ENCODE measurements around the gene IKZF4. TPM values are rescaled to one million over a fixed set of nuclear protein-coding genes. Genes with fewer than 3 reads are reported as not detected.
A peak's percentile ranks its signal among the peaks of the same experiment; 100 is the strongest.

IKZF4 gene
- total RNA-seq, 1 donor from 2014 or later = 6.9 TPM

DNA sequence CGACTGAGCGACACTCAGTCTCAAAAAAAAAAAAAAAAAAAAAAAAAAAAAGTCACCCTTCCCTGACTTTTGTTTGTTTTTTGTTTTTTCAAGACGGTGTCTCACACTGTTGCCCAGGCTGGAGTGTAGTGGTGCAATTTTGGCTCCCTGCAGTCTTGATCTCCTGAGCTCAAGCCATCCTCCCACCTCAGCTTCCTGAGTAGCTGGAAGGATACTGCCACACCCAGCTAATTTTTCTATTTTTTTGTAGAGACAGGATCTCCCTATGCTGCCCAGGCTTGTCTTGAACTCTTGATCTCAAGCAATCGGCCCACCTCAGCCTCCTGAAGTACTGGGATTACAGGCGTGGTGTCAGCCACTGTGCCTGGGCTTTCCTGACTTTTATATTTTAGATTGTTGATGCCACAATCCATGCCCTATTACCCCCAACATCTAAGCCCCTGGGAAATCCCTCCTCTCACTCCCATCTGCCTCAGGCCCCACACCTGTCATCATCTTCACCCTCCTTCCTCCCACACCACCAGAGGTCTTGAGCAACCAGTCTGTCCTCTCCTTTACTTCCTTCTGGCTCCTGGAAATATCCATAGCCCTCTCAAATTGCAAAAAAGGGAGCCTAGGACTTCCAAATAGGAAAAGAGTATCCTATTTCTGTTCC, 7.8 kb downstream of the IKZF4 start:
- no peak overlapping the region for H3K4me3 Mint-ChIP-seq (ENCODE audit: unreplicated experiment)
- no peaks in the 10 kb centered on the region for H3K9me3 ChIP-seq (ENCODE audit: insufficient read depth, low read depth, low read length)
- no peak for FAIRE-seq
- peak overlapping the region; percentile 2 for H3K9ac ChIP-seq (ENCODE audit: low read length)
- TF ChIP-seq, protein P1, sequence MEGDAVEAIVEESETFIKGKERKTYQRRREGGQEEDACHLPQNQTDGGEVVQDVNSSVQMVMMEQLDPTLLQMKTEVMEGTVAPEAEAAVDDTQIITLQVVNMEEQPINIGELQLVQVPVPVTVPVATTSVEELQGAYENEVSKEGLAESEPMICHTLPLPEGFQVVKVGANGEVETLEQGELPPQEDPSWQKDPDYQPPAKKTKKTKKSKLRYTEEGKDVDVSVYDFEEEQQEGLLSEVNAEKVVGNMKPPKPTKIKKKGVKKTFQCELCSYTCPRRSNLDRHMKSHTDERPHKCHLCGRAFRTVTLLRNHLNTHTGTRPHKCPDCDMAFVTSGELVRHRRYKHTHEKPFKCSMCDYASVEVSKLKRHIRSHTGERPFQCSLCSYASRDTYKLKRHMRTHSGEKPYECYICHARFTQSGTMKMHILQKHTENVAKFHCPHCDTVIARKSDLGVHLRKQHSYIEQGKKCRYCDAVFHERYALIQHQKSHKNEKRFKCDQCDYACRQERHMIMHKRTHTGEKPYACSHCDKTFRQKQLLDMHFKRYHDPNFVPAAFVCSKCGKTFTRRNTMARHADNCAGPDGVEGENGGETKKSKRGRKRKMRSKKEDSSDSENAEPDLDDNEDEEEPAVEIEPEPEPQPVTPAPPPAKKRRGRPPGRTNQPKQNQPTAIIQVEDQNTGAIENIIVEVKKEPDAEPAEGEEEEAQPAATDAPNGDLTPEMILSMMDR (IDR thresholded peaks at IDR 0.05; ENCODE audit: insufficient read depth, low read depth, low read length) = no peak
- TF ChIP-seq EZH2 (IDR thresholded peaks at IDR 0.05; ENCODE audit: insufficient read depth, low read length) = no peak
- no peaks in the 10 kb centered on the region for H4K20me1 ChIP-seq (ENCODE audit: insufficient read depth, low read length)
- DNase-seq (ENCODE audit: low read depth) = no peak
- H3K9me3 Mint-ChIP-seq (ENCODE audit: unreplicated experiment) = no peaks in the 10 kb centered on the region
- H3K27me3 Mint-ChIP-seq (ENCODE audit: low read depth, unreplicated experiment) = no peaks in the 10 kb centered on the region
- H3K27me3 ChIP-seq (ENCODE audit: insufficient read depth, low read length) = no peaks in the 10 kb centered on the region
- H3K79me2 ChIP-seq (ENCODE audit: insufficient read depth, low read length) = no peaks in the 10 kb centered on the region
- no peak overlapping the region for H3K27ac Mint-ChIP-seq (ENCODE audit: unreplicated experiment)
- no peak overlapping the region for H3K4me3 ChIP-seq (ENCODE audit: insufficient read depth, low read depth, low read length)
- H3K36me3 Mint-ChIP-seq (ENCODE audit: low read depth, unreplicated experiment) = peaks cover 31% of the 10 kb centered on the region
- H2AFZ ChIP-seq (ENCODE audit: low read depth, low read length) = no peak overlapping the region
- H3K4me1 ChIP-seq (ENCODE audit: insufficient read depth, low read length) = peaks cover 5% of the 10 kb centered on the region
- H3K4me1 Mint-ChIP-seq (ENCODE audit: low read depth, unreplicated experiment) = peaks cover 5% of the 10 kb centered on the region
- H3K36me3 ChIP-seq (ENCODE audit: insufficient read depth, low read length) = peaks cover 7% of the 10 kb centered on the region
- no peak overlapping the region for H3K4me2 ChIP-seq (ENCODE audit: low read length)
- no peak overlapping the region for H3K27ac ChIP-seq (ENCODE audit: low read depth, low read length)

DNA sequence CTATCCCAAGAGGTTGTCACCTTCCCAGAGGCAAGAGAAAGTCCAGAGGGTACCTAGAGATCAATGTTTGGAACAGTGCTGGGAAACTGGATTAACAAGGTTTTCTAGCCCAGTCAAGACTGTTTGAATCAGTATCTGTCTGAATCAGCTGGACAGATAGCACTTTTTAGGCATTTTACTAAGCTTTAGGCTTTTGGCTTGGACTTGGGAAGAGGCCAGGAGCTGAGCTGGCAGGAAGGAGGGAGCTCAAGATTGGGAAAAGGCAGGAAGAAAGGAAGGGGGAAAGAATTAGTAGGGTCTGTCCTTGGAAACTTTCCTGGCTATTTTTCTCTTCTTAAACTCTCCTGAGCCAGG, 8.3 kb downstream of the IKZF4 start:
- TF ChIP-seq EZH2 (IDR thresholded peaks at IDR 0.05; ENCODE audit: insufficient read depth, low read length) = no peak
- TF ChIP-seq, protein P1 (IDR thresholded peaks at IDR 0.05; ENCODE audit: insufficient read depth, low read depth, low read length) = no peak
- Mint-ChIP-seq H3K27me3 (ENCODE audit: low read depth, unreplicated experiment) (no peaks in the 10 kb centered on the region), H3K27ac (ENCODE audit: unreplicated experiment) (no peak overlapping the region), H3K9me3 (ENCODE audit: unreplicated experiment) (no peaks in the 10 kb centered on the region), H3K4me3 (ENCODE audit: unreplicated experiment) (no peak overlapping the region), H3K4me1 (ENCODE audit: low read depth, unreplicated experiment) (peaks cover 5% of the 10 kb centered on the region), H3K36me3 (ENCODE audit: low read depth, unreplicated experiment) (peaks cover 31% of the 10 kb centered on the region)
- Histone ChIP-seq H3K4me3 (ENCODE audit: insufficient read depth, low read depth, low read length) (no peak overlapping the region), H3K9ac (ENCODE audit: low read length) (peak overlapping the region; percentile 2), H2AFZ (ENCODE audit: low read depth, low read length) (peak overlapping the region; percentile 6), H3K79me2 (ENCODE audit: insufficient read depth, low read length) (no peaks in the 10 kb centered on the region), H3K27ac (ENCODE audit: low read depth, low read length) (no peak overlapping the region), H3K4me1 (ENCODE audit: insufficient read depth, low read length) (peaks cover 5% of the 10 kb centered on the region), H3K9me3 (ENCODE audit: insufficient read depth, low read depth, low read length) (no peaks in the 10 kb centered on the region), H3K27me3 (ENCODE audit: insufficient read depth, low read length) (no peaks in the 10 kb centered on the region), H3K4me2 (ENCODE audit: low read length) (peak overlapping the region; percentile 0), H4K20me1 (ENCODE audit: insufficient read depth, low read length) (no peaks in the 10 kb centered on the region), H3K36me3 (ENCODE audit: insufficient read depth, low read length) (peaks cover 7% of the 10 kb centered on the region)
- no peak for FAIRE-seq
- peak; percentile 48 for DNase-seq (ENCODE audit: low read depth)

DNA sequence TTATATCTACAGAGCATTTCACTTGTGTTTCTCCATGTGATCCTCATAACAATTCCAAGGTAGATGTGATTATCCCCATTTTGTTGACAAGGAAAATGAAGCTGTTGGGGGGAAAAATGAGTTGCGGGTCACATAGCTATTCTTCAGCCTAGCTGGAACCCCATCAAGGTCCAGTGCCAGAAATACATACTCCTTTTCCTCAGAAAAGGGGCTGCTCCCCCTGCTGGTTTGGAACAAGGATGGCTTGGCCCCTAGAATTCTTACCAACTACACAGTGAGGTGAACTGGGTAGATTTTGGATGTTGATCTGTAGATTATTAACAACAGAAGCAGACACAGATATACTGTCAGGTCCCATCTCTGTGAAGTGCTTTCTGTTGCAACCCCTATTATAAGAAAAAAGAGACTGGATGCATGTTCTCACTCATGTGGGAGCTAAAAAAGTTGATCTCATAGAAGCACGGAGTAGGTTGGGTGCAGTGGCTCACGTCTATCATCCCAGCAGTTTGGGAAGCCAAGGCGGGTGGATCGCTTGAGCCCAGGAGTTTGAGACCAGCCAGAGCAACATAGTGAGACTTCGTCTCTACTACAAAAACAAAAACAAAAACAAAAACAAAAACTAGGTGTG, 8.9 kb downstream of the IKZF4 start:
- Histone ChIP-seq H3K27ac (ENCODE audit: low read depth, low read length) (no peak overlapping the region), H3K9me3 (ENCODE audit: insufficient read depth, low read depth, low read length) (no peaks in the 10 kb centered on the region), H3K4me2 (ENCODE audit: low read length) (peak overlapping the region; percentile 0), H2AFZ (ENCODE audit: low read depth, low read length) (peak overlapping the region; percentile 6), H3K4me1 (ENCODE audit: insufficient read depth, low read length) (peaks cover 5% of the 10 kb centered on the region), H3K79me2 (ENCODE audit: insufficient read depth, low read length) (no peaks in the 10 kb centered on the region), H4K20me1 (ENCODE audit: insufficient read depth, low read length) (no peaks in the 10 kb centered on the region), H3K36me3 (ENCODE audit: insufficient read depth, low read length) (peaks cover 7% of the 10 kb centered on the region), H3K4me3 (ENCODE audit: insufficient read depth, low read depth, low read length) (no peak overlapping the region), H3K27me3 (ENCODE audit: insufficient read depth, low read length) (no peaks in the 10 kb centered on the region), H3K9ac (ENCODE audit: low read length) (peak overlapping the region; percentile 2)
- Mint-ChIP-seq H3K27me3 (ENCODE audit: low read depth, unreplicated experiment) (no peaks in the 10 kb centered on the region), H3K27ac (ENCODE audit: unreplicated experiment) (no peak overlapping the region), H3K4me1 (ENCODE audit: low read depth, unreplicated experiment) (peaks cover 5% of the 10 kb centered on the region), H3K9me3 (ENCODE audit: unreplicated experiment) (no peaks in the 10 kb centered on the region), H3K4me3 (ENCODE audit: unreplicated experiment) (peak overlapping the region; percentile 21), H3K36me3 (ENCODE audit: low read depth, unreplicated experiment) (peaks cover 31% of the 10 kb centered on the region)
- no peak for TF ChIP-seq EZH2 (IDR thresholded peaks at IDR 0.05; ENCODE audit: insufficient read depth, low read length)
- TF ChIP-seq, protein P1 (IDR thresholded peaks at IDR 0.05; ENCODE audit: insufficient read depth, low read depth, low read length) = peak; percentile 82
- FAIRE-seq (peak; percentile 64), DNase-seq (ENCODE audit: low read depth) (peak; percentile 42)

Measured in astrocyte (in vitro differentiated cells and primary cell).